ENCODE results near the gene GNAO1. TPM values are rescaled to one million over a fixed set of nuclear protein-coding genes. Genes with fewer than 3 reads are reported as not detected.

Gene GNAO1
- polyA plus RNA-seq, 3 donors from 2014 or later: 0.45 to 0.88 TPM; not detected in 1

- Mint-ChIP-seq H3K36me3 (no peaks in the 10 kb centered on the region), H3K4me3 (no peak overlapping the region), H3K4me1 (no peaks in the 10 kb centered on the region), H3K9me3 (no peaks in the 10 kb centered on the region), H3K27ac (no peak overlapping the region), H3K27me3 (ENCODE audit: low read depth in 3 of 3) (peaks cover 0 to 3% (median 2%) of the 10 kb centered on the region in 3 donors)
- DNase-seq: no peak
These were observed 156.4 kb downstream of the GNAO1 start for GRCh38 chr16:56347670-56348069.

- peaks cover 0 to 3% (median 2%) of the 10 kb centered on the region in 3 donors for H3K27me3 Mint-ChIP-seq (ENCODE audit: low read depth in 3 of 3)
- H3K4me3 Mint-ChIP-seq: no peak overlapping the region
- no peaks in the 10 kb centered on the region for H3K9me3 Mint-ChIP-seq
- no peak for DNase-seq
- no peak overlapping the region for H3K27ac Mint-ChIP-seq
- no peaks in the 10 kb centered on the region for H3K4me1 Mint-ChIP-seq
- no peaks in the 10 kb centered on the region for H3K36me3 Mint-ChIP-seq
These were observed 157.1 kb downstream of the GNAO1 start for GRCh38 chr16:56348168-56349085.

GRCh38 chr16:56349086-56349415 lies 157.8 kb downstream of the GNAO1 start:
- H3K27ac Mint-ChIP-seq: no peak overlapping the region
- H3K4me1 Mint-ChIP-seq: no peaks in the 10 kb centered on the region
- H3K9me3 Mint-ChIP-seq: no peaks in the 10 kb centered on the region
- DNase-seq: no peak
- peaks cover 0 to 3% (median 2%) of the 10 kb centered on the region in 3 donors for H3K27me3 Mint-ChIP-seq (ENCODE audit: low read depth in 3 of 3)
- H3K36me3 Mint-ChIP-seq: no peaks in the 10 kb centered on the region
- H3K4me3 Mint-ChIP-seq: no peak overlapping the region

- Mint-ChIP-seq H3K27me3 (ENCODE audit: low read depth in 3 of 3) (peaks cover 0 to 3% (median 2%) of the 10 kb centered on the region in 3 donors), H3K9me3 (no peaks in the 10 kb centered on the region), H3K4me3 (no peak overlapping the region), H3K4me1 (no peaks in the 10 kb centered on the region), H3K27ac (no peak overlapping the region), H3K36me3 (no peaks in the 10 kb centered on the region)
- DNase-seq: no peak
These were observed 158.4 kb downstream of the GNAO1 start for GRCh38 chr16:56349711-56350161.

GRCh38 chr16:56350491-56351405 lies 159.5 kb downstream of the GNAO1 start:
- Mint-ChIP-seq H3K4me1 (no peaks in the 10 kb centered on the region), H3K27me3 (ENCODE audit: low read depth in 3 of 3) (peaks cover 0 to 3% (median 2%) of the 10 kb centered on the region in 3 donors), H3K27ac (peak overlapping the region in 1 of 6 donors; percentile 5), H3K4me3 (no peak overlapping the region), H3K9me3 (no peaks in the 10 kb centered on the region), H3K36me3 (no peaks in the 10 kb centered on the region)
- no peak for DNase-seq

- no peak for DNase-seq
- no peaks in the 10 kb centered on the region for H3K9me3 Mint-ChIP-seq
- H3K27ac Mint-ChIP-seq: peak overlapping the region in 1 of 6 donors; percentile 5
- H3K27me3 Mint-ChIP-seq (ENCODE audit: low read depth in 3 of 3): peaks cover 0 to 5% (median 0%) of the 10 kb centered on the region in 3 donors
- H3K4me3 Mint-ChIP-seq: no peak overlapping the region
- H3K36me3 Mint-ChIP-seq: no peaks in the 10 kb centered on the region
- peaks cover 6 to 7% of the 10 kb centered on the region in 2 donors for H3K4me1 Mint-ChIP-seq
These were observed 160.2 kb downstream of the GNAO1 start for GRCh38 chr16:56351481-56351880.

- Mint-ChIP-seq H3K27me3 (ENCODE audit: low read depth in 3 of 3) (peaks cover 0 to 5% (median 4%) of the 10 kb centered on the region in 3 donors), H3K4me1 (peaks cover 12 to 17% of the 10 kb centered on the region in 2 donors), H3K36me3 (no peaks in the 10 kb centered on the region), H3K27ac (no peak overlapping the region), H3K4me3 (no peak overlapping the region), H3K9me3 (no peaks in the 10 kb centered on the region)
- DNase-seq: no peak
These were observed 161.2 kb downstream of the GNAO1 start for GRCh38 chr16:56352351-56353053.

GRCh38 chr16:56353054-56353921 lies 162.0 kb downstream of the GNAO1 start:
- DNase-seq: no peak
- Mint-ChIP-seq H3K27me3 (ENCODE audit: low read depth in 3 of 3) (peaks cover 0 to 5% (median 4%) of the 10 kb centered on the region in 3 donors), H3K9me3 (no peaks in the 10 kb centered on the region), H3K4me1 (peaks cover 18 to 21% of the 10 kb centered on the region in 2 donors), H3K4me3 (no peak overlapping the region), H3K27ac (no peak overlapping the region), H3K36me3 (no peaks in the 10 kb centered on the region)

GRCh38 chr16:56354016-56354415 lies 162.7 kb downstream of the GNAO1 start:
- no peak for DNase-seq
- H3K4me1 Mint-ChIP-seq: peaks cover 18 to 21% of the 10 kb centered on the region in 2 donors
- no peak overlapping the region for H3K27ac Mint-ChIP-seq
- no peaks in the 10 kb centered on the region for H3K9me3 Mint-ChIP-seq
- peaks cover 0 to 5% (median 4%) of the 10 kb centered on the region in 3 donors for H3K27me3 Mint-ChIP-seq (ENCODE audit: low read depth in 3 of 3)
- no peak overlapping the region for H3K4me3 Mint-ChIP-seq
- H3K36me3 Mint-ChIP-seq: no peaks in the 10 kb centered on the region

- Mint-ChIP-seq H3K36me3 (no peaks in the 10 kb centered on the region), H3K4me3 (no peak overlapping the region), H3K27ac (peak overlapping the region in 1 of 6 donors; percentile 22), H3K27me3 (ENCODE audit: low read depth in 3 of 3) (peaks cover 0 to 6% (median 4%) of the 10 kb centered on the region in 3 donors), H3K4me1 (peaks cover 18 to 21% of the 10 kb centered on the region in 2 donors), H3K9me3 (no peaks in the 10 kb centered on the region)
- no peak for DNase-seq
These were observed 163.5 kb downstream of the GNAO1 start for GRCh38 chr16:56354746-56355145.

- no peaks in the 10 kb centered on the region for H3K9me3 Mint-ChIP-seq
- peaks cover 0 to under 1% (median 0%) of the 10 kb centered on the region in 3 donors for H3K36me3 Mint-ChIP-seq
- H3K4me3 Mint-ChIP-seq: no peak overlapping the region
- H3K4me1 Mint-ChIP-seq: peaks cover 18 to 21% of the 10 kb centered on the region in 2 donors
- no peak for DNase-seq
- H3K27ac Mint-ChIP-seq: no peak overlapping the region
- peaks cover 0 to 7% (median 4%) of the 10 kb centered on the region in 3 donors for H3K27me3 Mint-ChIP-seq (ENCODE audit: low read depth in 3 of 3)
These were observed 163.9 kb downstream of the GNAO1 start for GRCh38 chr16:56355221-56355620.

GRCh38 chr16:56355786-56356275 lies 164.5 kb downstream of the GNAO1 start:
- H3K4me3 Mint-ChIP-seq: peak overlapping the region; percentile 13 to 91 (median 39)
- H3K27ac Mint-ChIP-seq: peak overlapping the region in 5 of 6 donors; percentile 5 to 92 (median 58)
- peaks cover 0 to 7% (median 4%) of the 10 kb centered on the region in 3 donors for H3K27me3 Mint-ChIP-seq (ENCODE audit: low read depth in 3 of 3)
- H3K36me3 Mint-ChIP-seq: peaks cover 0 to 4% (median 0%) of the 10 kb centered on the region in 3 donors
- no peaks in the 10 kb centered on the region for H3K9me3 Mint-ChIP-seq
- DNase-seq: no peak
- peaks cover 18 to 23% of the 10 kb centered on the region in 2 donors for H3K4me1 Mint-ChIP-seq
